Measurements from ENCODE around the gene LENG9. TPM values are rescaled to one million over a fixed set of nuclear protein-coding genes. Genes with fewer than 3 reads are reported as not detected.

LENG9 gene
- total RNA-seq, 1 donor from 2014 or later, result 0.75 TPM

- no peak for DNase-seq (ENCODE audit: low read depth)
- no peaks in the 10 kb centered on the region for H3K36me3 ChIP-seq (ENCODE audit: control insufficient read depth, insufficient read depth, low read length)
- H3K27me3 ChIP-seq (ENCODE audit: control insufficient read depth, insufficient read depth, low read length), result peaks cover 41% of the 10 kb centered on the region
- H3K4me3 ChIP-seq (ENCODE audit: low read depth, low read length), result no peak overlapping the region
- TF ChIP-seq CTCF (IDR thresholded peaks at IDR 0.05; ENCODE audit: insufficient read depth, low read length, poor library complexity, severe bottlenecking), result no peak
These were observed 41.4 kb downstream of the LENG9 start for GRCh38 chr19:54422136-54422535.

- no peak for TF ChIP-seq CTCF (IDR thresholded peaks at IDR 0.05; ENCODE audit: insufficient read depth, low read length, poor library complexity, severe bottlenecking)
- Histone ChIP-seq H3K4me3 (ENCODE audit: low read depth, low read length) (no peak overlapping the region), H3K27me3 (ENCODE audit: control insufficient read depth, insufficient read depth, low read length) (peaks cover 47% of the 10 kb centered on the region), H3K36me3 (ENCODE audit: control insufficient read depth, insufficient read depth, low read length) (no peaks in the 10 kb centered on the region)
- no peak for DNase-seq (ENCODE audit: low read depth)
These were observed 42.1 kb downstream of the LENG9 start for GRCh38 chr19:54421521-54421920.

GRCh38 chr19:54421169-54421516 lies 42.4 kb downstream of the LENG9 start:
- no peak for DNase-seq (ENCODE audit: low read depth)
- peaks cover 51% of the 10 kb centered on the region for H3K27me3 ChIP-seq (ENCODE audit: control insufficient read depth, insufficient read depth, low read length)
- H3K4me3 ChIP-seq (ENCODE audit: low read depth, low read length), result no peak overlapping the region
- no peak for TF ChIP-seq CTCF (IDR thresholded peaks at IDR 0.05; ENCODE audit: insufficient read depth, low read length, poor library complexity, severe bottlenecking)
- no peaks in the 10 kb centered on the region for H3K36me3 ChIP-seq (ENCODE audit: control insufficient read depth, insufficient read depth, low read length)

GRCh38 chr19:54420383-54421168 lies 43.0 kb downstream of the LENG9 start:
- Histone ChIP-seq H3K4me3 (ENCODE audit: low read depth, low read length) (no peak overlapping the region), H3K27me3 (ENCODE audit: control insufficient read depth, insufficient read depth, low read length) (peaks cover 57% of the 10 kb centered on the region), H3K36me3 (ENCODE audit: control insufficient read depth, insufficient read depth, low read length) (no peaks in the 10 kb centered on the region)
- DNase-seq (ENCODE audit: low read depth), result no peak
- no peak for TF ChIP-seq CTCF (IDR thresholded peaks at IDR 0.05; ENCODE audit: insufficient read depth, low read length, poor library complexity, severe bottlenecking)

GRCh38 chr19:54420068-54420382 lies 43.6 kb downstream of the LENG9 start:
- TF ChIP-seq CTCF (IDR thresholded peaks at IDR 0.05; ENCODE audit: insufficient read depth, low read length, poor library complexity, severe bottlenecking), result no peak
- H3K27me3 ChIP-seq (ENCODE audit: control insufficient read depth, insufficient read depth, low read length), result peaks cover 60% of the 10 kb centered on the region
- H3K4me3 ChIP-seq (ENCODE audit: low read depth, low read length), result no peak overlapping the region
- no peak for DNase-seq (ENCODE audit: low read depth)
- H3K36me3 ChIP-seq (ENCODE audit: control insufficient read depth, insufficient read depth, low read length), result no peaks in the 10 kb centered on the region
